Ramos (cell line): Measurements from ENCODE around the gene CCDC107.
"Not testable (repeated sequence)": the region's sequence is repeated elsewhere in the genome, so short reads cannot be mapped to it uniquely, and the experiment has no call there.

Source experiments
- in situ Hi-C: fragments of 300-500 bp; cut with MboI; formaldehyde crosslinking; loops from one replicate; pipeline ENCODE4 v1.14.3; 2022; ENCODE audit warnings: low sequenced_read_pairs; ENCODE audit not compliant: unreplicated experiment

Gene CCDC107

GRCh38 chr9:35658137-35658967 lies at the start of gene CCDC107:
CCDC107 (plus strand) TSS chr9:35658292; CDS start chr9:35658380, 88 bp downstream.
- in situ Hi-C loops, result loop anchor here (10.0 kb wide), 1 partner anchor 54 kb away; the partner anchor contains the start of gene TESK1

- in situ Hi-C loops, result loop anchor here (10.0 kb wide), 2 partner anchors 46 to 116 kb away; partner anchors contain the start of genes CCDC107, RMRP and SIT1
Observed at GRCh38 chr9:35609001-35609819, 48.9 kb upstream of the CCDC107 start.

GRCh38 chr9:35609820-35610163 lies 48.3 kb upstream of the CCDC107 start:
- in situ Hi-C loops, result loop anchor here (10.0 kb wide), 2 partner anchors 45 to 115 kb away; partner anchors contain the start of genes CCDC107, RMRP and SIT1

GRCh38 chr9:35611230-35611797 lies 46.8 kb upstream of the CCDC107 start:
- in situ Hi-C loops, result no loop called here

- in situ Hi-C loops, result not testable (repeated sequence)
Observed at GRCh38 chr9:35612066-35612465, 46.0 kb upstream of the CCDC107 start.

- in situ Hi-C loops, result no loop called here
Observed at GRCh38 chr9:35612843-35613242, 45.2 kb upstream of the CCDC107 start.

- in situ Hi-C loops, result no loop called here
Observed at GRCh38 chr9:35615981-35616680, 42.0 kb upstream of the CCDC107 start.

GRCh38 chr9:35616681-35617459 lies 41.2 kb upstream of the CCDC107 start:
- in situ Hi-C loops, result no loop called here

GRCh38 chr9:35617548-35617947 lies 40.5 kb upstream of the CCDC107 start:
- in situ Hi-C loops, result no loop called here

- in situ Hi-C loops, result no loop called here
Observed at GRCh38 chr9:35618325-35618727, 39.8 kb upstream of the CCDC107 start, which contains the start of gene CD72. CD72 (minus strand) TSS chr9:35618413; CDS start chr9:35618303, 110 bp downstream.

GRCh38 chr9:35618854-35619799 lies 39.0 kb upstream of the CCDC107 start:
- in situ Hi-C loops, result no loop called here

GRCh38 chr9:35619800-35620158 lies 38.3 kb upstream of the CCDC107 start:
- in situ Hi-C loops, result no loop called here

- in situ Hi-C loops, result no loop called here
Observed at GRCh38 chr9:35627575-35627974, 30.5 kb upstream of the CCDC107 start.

GRCh38 chr9:35628389-35628991 lies 29.6 kb upstream of the CCDC107 start:
- in situ Hi-C loops, result no loop called here

GRCh38 chr9:35629597-35629996 lies 28.5 kb upstream of the CCDC107 start:
- in situ Hi-C loops, result no loop called here

- in situ Hi-C loops, result no loop called here
Observed at GRCh38 chr9:35635730-35636129, 22.4 kb upstream of the CCDC107 start.

GRCh38 chr9:35636135-35636876 lies 21.8 kb upstream of the CCDC107 start:
- in situ Hi-C loops, result no loop called here
